Dendritic cell treated with granulocyte-macrophage colony-stimulating factor and Interleukin-4, amounts not matched to agents 40 ng/mL and 50 ng/mL, for 4 days (primary cell): ENCODE results near the gene CFAP74.

ENCODE experiments used
- H3K27ac Mint-ChIP-seq: one replicate; pipeline ENCODE4 v1.8.0; 2022; ENCODE audit warnings: mild to moderate bottlenecking, mixed read lengths
- H3K27me3 Mint-ChIP-seq: one replicate; pipeline ENCODE4 v1.8.0; 2022; ENCODE audit warnings: mild to moderate bottlenecking, mixed read lengths
- H3K36me3 Mint-ChIP-seq: one replicate; pipeline ENCODE4 v1.8.0; 2022; ENCODE audit warnings: low read depth, mixed read lengths
- H3K4me1 Mint-ChIP-seq: one replicate; pipeline ENCODE4 v1.8.0; 2022; ENCODE audit warnings: low read depth, mixed read lengths
- H3K4me3 Mint-ChIP-seq: one replicate; pipeline ENCODE4 v1.8.0; 2022; ENCODE audit warnings: mild to moderate bottlenecking, moderate library complexity, mixed read lengths
- H3K9me3 Mint-ChIP-seq: one replicate; pipeline ENCODE4 v1.8.0; 2022; ENCODE audit warnings: mixed read lengths
- intact Hi-C: fragments of 100-400 bp; cut with micrococcal nuclease; formaldehyde crosslinking; loops from one replicate; pipeline ENCODE4 v1.15.0; 2022

CFAP74 gene

DNA sequence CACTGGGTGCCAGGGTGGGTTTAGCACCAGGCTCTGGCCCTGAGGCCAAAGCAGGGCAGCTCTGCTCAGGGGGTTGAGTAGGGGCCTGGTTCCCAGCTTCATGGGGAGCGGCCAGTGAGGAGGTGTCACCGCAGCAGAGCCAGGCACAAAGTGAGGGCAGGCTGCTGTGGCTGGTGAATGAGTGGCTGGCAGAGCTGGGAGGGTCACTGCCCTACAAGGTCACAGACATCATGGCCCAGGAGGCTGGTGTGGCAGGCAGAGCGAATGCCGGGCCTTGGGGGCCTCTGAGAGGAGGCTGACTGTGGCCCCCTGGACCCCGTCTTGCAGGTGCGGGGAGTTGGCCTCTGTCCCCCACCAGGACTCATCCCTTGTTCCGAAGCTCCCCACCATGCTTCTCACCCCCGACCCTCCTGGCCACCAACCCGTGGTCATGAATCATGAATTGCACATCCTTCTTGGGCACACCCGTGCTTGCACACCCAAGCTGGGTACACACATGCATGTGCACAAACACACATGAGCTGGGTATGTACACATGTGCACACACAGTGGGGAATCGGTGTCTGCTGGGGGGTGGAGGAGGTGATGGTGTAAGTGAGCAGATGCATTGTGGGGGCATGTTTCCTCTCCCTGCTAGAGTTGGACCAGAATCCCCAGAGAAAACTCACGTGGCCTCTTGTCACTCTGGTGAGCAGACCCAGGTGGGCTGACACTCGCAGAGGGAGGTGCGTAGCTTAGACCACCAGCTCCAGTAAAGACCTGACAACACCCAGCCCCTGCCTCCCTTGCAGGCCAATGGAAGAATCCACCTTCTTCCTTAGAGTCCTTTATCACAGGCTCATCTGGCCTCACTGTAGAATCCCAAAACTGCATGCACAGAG lies 107.9 kb downstream of the CFAP74 start:
- no peak overlapping the region for H3K27ac Mint-ChIP-seq
- no peak overlapping the region for H3K4me3 Mint-ChIP-seq
- no peaks in the 10 kb centered on the region for H3K9me3 Mint-ChIP-seq
- H3K36me3 Mint-ChIP-seq: no peaks in the 10 kb centered on the region
- H3K27me3 Mint-ChIP-seq: peaks cover 52% of the 10 kb centered on the region
- intact Hi-C loops: no loop called here
- H3K4me1 Mint-ChIP-seq: peaks cover 35% of the 10 kb centered on the region

DNA sequence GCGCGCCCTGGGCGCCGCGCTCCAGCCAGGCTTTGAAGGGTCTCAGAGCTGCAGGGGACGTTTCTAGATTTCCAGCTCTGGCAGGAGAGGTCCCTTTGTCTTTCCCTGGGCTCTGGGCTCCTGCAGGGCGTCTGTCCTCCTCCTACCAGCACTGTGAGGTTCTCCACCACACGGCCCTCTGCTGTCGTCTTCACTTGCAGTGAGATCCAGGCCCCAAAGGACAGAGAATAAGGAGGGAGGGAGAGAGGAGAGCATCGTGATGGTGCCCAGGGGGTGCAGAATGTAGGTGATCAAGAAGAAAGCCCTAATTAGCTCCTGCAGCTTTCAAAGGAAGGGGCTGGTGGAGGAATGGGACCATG lies 108.5 kb downstream of the CFAP74 start:
- Mint-ChIP-seq H3K36me3 (no peaks in the 10 kb centered on the region), H3K9me3 (no peaks in the 10 kb centered on the region), H3K27me3 (peaks cover 52% of the 10 kb centered on the region), H3K27ac (peak overlapping the region; percentile 69), H3K4me3 (no peak overlapping the region), H3K4me1 (peaks cover 35% of the 10 kb centered on the region)
- intact Hi-C loops: no loop called here

GRCh38 chr1:1894354-1895059 lies 109.1 kb downstream of the CFAP74 start:
- H3K27ac Mint-ChIP-seq: peak overlapping the region; percentile 69
- peaks cover 30% of the 10 kb centered on the region for H3K4me1 Mint-ChIP-seq
- peaks cover 46% of the 10 kb centered on the region for H3K27me3 Mint-ChIP-seq
- no peaks in the 10 kb centered on the region for H3K9me3 Mint-ChIP-seq
- intact Hi-C loops: no loop called here
- H3K4me3 Mint-ChIP-seq: no peak overlapping the region
- no peaks in the 10 kb centered on the region for H3K36me3 Mint-ChIP-seq

DNA sequence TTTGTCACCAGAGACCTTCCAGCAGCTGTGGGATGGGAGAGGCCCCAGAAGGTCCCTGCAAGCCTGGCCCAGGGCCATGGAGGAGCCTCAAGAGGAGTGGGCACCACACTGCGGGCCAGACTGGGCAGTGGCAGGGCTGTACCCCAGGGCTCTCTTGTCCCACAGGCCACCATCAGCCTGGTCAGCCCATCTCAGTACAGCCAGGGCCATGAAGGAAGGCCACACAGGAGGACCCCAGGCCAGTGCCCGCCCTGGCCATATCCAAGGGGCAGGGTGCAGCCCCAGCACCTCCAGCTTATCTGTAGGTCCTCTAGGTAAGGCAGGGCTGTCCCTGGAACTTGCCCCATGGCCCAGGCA lies 109.6 kb downstream of the CFAP74 start:
- Mint-ChIP-seq H3K9me3 (no peaks in the 10 kb centered on the region), H3K27ac (no peak overlapping the region), H3K4me1 (peaks cover 29% of the 10 kb centered on the region), H3K36me3 (peaks cover 5% of the 10 kb centered on the region), H3K27me3 (peaks cover 41% of the 10 kb centered on the region), H3K4me3 (no peak overlapping the region)
- intact Hi-C loops: no loop called here

GRCh38 chr1:1893291-1893985 lies 110.1 kb downstream of the CFAP74 start:
- Mint-ChIP-seq H3K27ac (no peak overlapping the region), H3K9me3 (no peaks in the 10 kb centered on the region), H3K36me3 (peaks cover 10% of the 10 kb centered on the region), H3K4me3 (no peak overlapping the region), H3K27me3 (peaks cover 41% of the 10 kb centered on the region), H3K4me1 (peaks cover 34% of the 10 kb centered on the region)
- intact Hi-C loops: no loop called here

GRCh38 chr1:1892763-1893120 lies 110.8 kb downstream of the CFAP74 start:
- H3K36me3 Mint-ChIP-seq: peaks cover 16% of the 10 kb centered on the region
- intact Hi-C loops: no loop called here
- peaks cover 41% of the 10 kb centered on the region for H3K4me1 Mint-ChIP-seq

DNA sequence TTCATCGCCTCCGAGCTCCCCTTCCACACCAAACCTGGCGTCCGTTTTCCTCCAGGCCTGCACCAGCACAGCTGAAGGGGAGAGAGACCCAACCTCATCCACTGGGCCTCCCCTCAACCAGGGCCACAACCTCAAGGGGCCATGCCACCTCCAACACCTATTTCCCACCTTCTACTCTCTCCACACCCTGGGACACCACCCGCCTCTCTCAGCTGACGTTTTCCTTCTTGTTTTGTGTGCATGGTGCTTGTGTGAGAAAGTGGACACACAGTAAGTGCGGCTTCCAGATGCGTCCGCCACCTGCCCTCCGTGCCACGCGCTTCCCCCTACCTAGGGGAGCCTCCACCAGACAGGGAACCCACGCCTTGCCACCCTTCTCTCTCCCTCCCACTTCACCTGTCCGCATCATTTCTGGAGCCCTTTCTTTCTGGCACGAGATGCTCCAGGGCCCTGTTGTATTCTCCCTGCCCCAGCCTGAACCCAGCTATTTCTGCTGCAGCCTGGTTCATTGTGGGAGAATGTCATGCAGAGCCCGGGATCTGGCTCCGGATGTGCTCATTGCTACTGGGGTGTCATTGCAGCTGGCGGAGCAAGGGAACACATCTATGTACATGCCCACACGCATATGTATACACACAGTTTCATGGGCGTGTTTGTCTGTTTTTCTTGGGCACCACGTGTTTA lies 111.4 kb downstream of the CFAP74 start:
- Mint-ChIP-seq H3K27me3 (peaks cover 39% of the 10 kb centered on the region), H3K27ac (peak overlapping the region; percentile 83), H3K9me3 (no peaks in the 10 kb centered on the region), H3K4me3 (peak overlapping the region; percentile 76), H3K4me1 (peaks cover 46% of the 10 kb centered on the region), H3K36me3 (peaks cover 16% of the 10 kb centered on the region)
- intact Hi-C loops: no loop called here

More at GRCh38 chr1:1892763-1893120, 110.8 kb downstream of the CFAP74 start:
- Mint-ChIP-seq H3K4me3 (peak overlapping the region; percentile 76), H3K27ac (peak overlapping the region; percentile 83), H3K9me3 (no peaks in the 10 kb centered on the region), H3K27me3 (peaks cover 41% of the 10 kb centered on the region)

DNA sequence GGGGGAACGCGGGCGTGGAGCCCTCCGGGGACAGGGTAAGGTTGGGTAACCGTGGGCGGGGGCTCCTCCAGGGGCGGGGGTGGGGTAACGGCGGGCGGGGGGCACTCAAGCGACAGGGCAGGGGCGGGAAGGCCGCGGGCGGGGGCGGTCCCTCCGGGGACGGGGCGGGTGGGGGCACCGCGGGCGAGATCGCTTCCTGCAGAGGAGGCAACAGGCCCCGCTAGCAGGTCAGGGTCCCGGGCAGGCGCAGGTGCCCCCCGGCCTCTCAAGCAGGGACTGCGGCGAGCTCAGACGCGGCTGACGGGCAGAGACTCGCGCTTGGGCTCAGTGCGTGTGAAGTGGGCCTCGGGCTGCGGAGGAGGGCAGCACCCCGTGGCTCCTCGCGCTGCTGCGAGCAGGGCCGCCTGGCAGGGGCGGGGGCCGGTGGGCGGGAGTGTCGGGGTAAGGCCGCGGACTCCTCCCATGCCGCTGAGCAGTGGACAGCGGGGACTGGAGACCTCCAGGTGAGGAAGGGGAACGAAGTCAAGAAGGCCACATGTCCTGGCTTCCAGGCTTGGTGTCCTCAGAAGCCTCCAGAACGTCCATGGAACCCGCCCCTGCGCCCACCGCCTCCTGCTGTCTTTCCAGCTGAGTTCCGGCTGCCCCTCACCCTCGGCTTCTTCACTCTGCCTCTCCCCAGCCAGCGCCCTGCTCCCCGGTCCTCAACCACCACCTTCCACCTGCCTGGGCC lies 112.1 kb downstream of the CFAP74 start:
- peaks cover 53% of the 10 kb centered on the region for H3K4me1 Mint-ChIP-seq
- peaks cover 32% of the 10 kb centered on the region for H3K27me3 Mint-ChIP-seq
- H3K4me3 Mint-ChIP-seq: peak overlapping the region; percentile 83
- H3K9me3 Mint-ChIP-seq: no peaks in the 10 kb centered on the region
- H3K27ac Mint-ChIP-seq: peak overlapping the region; percentile 83
- intact Hi-C loops: no loop called here
- H3K36me3 Mint-ChIP-seq: peaks cover 16% of the 10 kb centered on the region

GRCh38 chr1:1890506-1891348 lies 112.9 kb downstream of the CFAP74 start, which contains the start of gene GNB1:
Gene GNB1 (minus strand): TSS chr1:1891087. CDS start chr1:1825453, 65,634 bp downstream.
- Mint-ChIP-seq H3K4me3 (peak within 1 kb of the TSS; percentile 83), H3K36me3 (peaks cover 16% of the 10 kb centered on the region)

DNA sequence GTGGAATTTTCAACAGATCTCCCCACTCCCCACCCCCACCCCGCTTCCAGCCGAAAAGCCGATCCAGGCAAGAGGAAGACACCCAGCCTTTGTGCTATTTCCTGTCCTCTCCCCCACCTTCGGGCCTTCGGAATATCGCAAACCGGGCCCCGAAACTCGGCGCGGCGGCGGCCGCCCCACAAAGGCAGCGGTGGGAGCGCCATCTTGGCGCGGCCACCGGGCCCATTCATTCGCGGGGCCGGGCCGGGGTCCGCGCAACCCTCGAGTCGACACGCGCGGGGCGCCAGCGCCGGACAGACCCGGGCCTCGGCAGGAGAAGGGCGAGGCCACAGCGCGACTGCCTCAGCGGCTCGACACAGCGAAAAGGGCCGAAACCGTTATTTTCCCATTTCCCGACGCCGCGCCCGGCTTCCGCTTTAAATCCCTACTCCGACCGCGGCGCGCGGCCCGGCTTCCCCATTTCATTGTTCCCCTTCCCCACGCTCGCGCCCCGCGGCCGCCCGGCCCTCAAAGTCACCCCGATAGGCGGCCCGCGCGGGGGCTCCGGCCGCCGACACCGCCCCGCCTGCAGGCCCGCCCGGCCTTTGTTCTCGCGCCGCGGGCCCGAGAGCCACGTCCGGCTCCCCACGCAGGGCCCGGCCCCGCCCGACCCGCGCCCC lies 113.6 kb downstream of the CFAP74 start:
- Mint-ChIP-seq H3K36me3 (peaks cover 17% of the 10 kb centered on the region), H3K4me1 (peaks cover 55% of the 10 kb centered on the region), H3K4me3 (peak overlapping the region; percentile 78), H3K27me3 (peaks cover 17% of the 10 kb centered on the region), H3K27ac (peak overlapping the region; percentile 81), H3K9me3 (no peaks in the 10 kb centered on the region)
- intact Hi-C loops: loop anchor here (5.0 kb wide), 2 partner anchors 38 to 108 kb away; no protein-coding TSS in a partner anchor

More at GRCh38 chr1:1890506-1891348, 112.9 kb downstream of the CFAP74 start, which contains the start of gene GNB1:
- Mint-ChIP-seq H3K4me1 (peaks cover 58% of the 10 kb centered on the region), H3K27me3 (peaks cover 24% of the 10 kb centered on the region), H3K27ac (peak within 1 kb of the TSS; percentile 83), H3K9me3 (no peaks in the 10 kb centered on the region)
- intact Hi-C loops: no loop called here

DNA sequence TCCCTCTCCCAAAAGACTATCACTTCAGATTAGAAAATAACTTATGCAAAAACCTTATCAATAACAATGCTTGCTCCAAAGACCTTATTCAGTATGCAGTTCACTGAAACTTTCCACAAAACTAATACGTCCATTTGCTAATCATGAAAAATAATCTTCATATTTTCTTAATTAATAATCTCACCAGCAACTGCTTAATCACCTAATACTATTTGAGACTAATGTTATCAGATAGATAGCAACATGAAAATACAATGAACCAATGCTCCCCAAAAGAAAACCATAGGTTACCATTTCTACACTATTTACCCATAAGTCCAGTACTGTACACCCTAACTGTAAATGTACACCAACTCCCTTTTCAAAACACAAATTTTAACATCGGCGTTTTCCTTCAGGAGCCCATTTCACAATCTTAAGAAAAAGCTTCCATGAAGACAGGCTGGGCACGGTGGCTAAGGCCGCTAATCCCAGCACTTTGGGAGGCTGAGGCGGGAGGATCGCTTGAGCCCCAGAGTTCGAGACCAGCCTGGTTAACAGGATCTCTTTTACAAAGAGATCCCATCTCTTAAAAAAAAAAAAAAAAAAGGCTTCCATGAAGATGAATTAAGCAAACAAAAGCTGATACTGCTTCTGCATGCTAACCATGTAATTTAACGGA lies 114.4 kb downstream of the CFAP74 start:
- H3K9me3 Mint-ChIP-seq: no peaks in the 10 kb centered on the region
- peak overlapping the region; percentile 78 for H3K4me3 Mint-ChIP-seq
- intact Hi-C loops: loop anchor here (5.0 kb wide), 2 partner anchors 37 to 107 kb away; no protein-coding TSS in a partner anchor
- peaks cover 25% of the 10 kb centered on the region for H3K36me3 Mint-ChIP-seq
- peaks cover 9% of the 10 kb centered on the region for H3K27me3 Mint-ChIP-seq
- peaks cover 52% of the 10 kb centered on the region for H3K4me1 Mint-ChIP-seq
- peak overlapping the region; percentile 81 for H3K27ac Mint-ChIP-seq
